K562 (cell line): ENCODE data around the gene ZNF761. TPM values are rescaled to one million over a fixed set of nuclear protein-coding genes. Genes with fewer than 3 reads are reported as not detected.
A peak's percentile ranks its signal among the peaks of the same experiment; 100 is the strongest.

Experiments used
- ELF2 ChIP-seq: fragments of 250-450 bp; sonication (Bioruptor Pico); IDR thresholded peaks from 2 replicates; pipeline ENCODE4 v1.5.0; 2021; ENCODE audit warnings: mild to moderate bottlenecking
- FOXJ3 ChIP-seq: sonication (generic); formaldehyde crosslinking; IDR thresholded peaks from 2 replicates; pipeline ENCODE4 v1.4.0; 2020; ENCODE audit warnings: mild to moderate bottlenecking, missing genetic modification reagents
- MEF2D ChIP-seq: conservative IDR thresholded peaks from 2 replicates; pipeline ENCODE4 v1.6.1; 2016; ENCODE audit warnings: low read depth, missing genetic modification characterization, missing compliant biosample characterization
- NEUROD1 ChIP-seq: fragments of 150-350 bp; IDR thresholded peaks from 2 replicates; pipeline ENCODE4 v1.6.1; 2014; ENCODE audit warnings: borderline replicate concordance, low read length, low read depth; ENCODE audit not compliant: partially characterized antibody
- PHF20 ChIP-seq: fragments of 450-650 bp; IDR thresholded peaks from 2 replicates; pipeline ENCODE4 v1.6.1; 2018; ENCODE audit not compliant: partially characterized antibody
- TAF1 ChIP-seq: IDR thresholded peaks from 2 replicates; pipeline ENCODE4 v1.6.1; 2011; ENCODE audit warnings: mild to moderate bottlenecking, low read length, moderate library complexity; ENCODE audit not compliant: insufficient read depth, control insufficient read depth, severe bottlenecking; ENCODE audit errors: extremely low read depth
- polyA plus RNA-seq, 8 experiments: library from polyadenylated mRNA; depleted of rRNA in 4 of 8; stranded (reverse) in 5 of 8; unstranded in 3 of 8; fragments of >200 nt; fragmentation: Nextera tagmentation in 2 of 8; fragmentation: Illumina TruSeq in 1 of 8; extraction: Ambion mirVana in 2 of 8; extraction: Trizol in 1 of 8; gene quantifications; 2 replicates each; pipeline versions ENCODE4 v1.2.1 to v1.2.3, GENCODE V29; 2011 to 2014; ENCODE audit warnings: inconsistent platforms in 1 of 8, missing spikeins in 1 of 8
- total RNA-seq, 7 experiments: library from RNA; depleted of rRNA in 6 of 7; stranded (reverse); fragments of >200 nt in 6 of 7; fragmentation: Illumina TruSeq in 2 of 7; extraction: Trizol in 2 of 7; gene quantifications; 2 replicates each; pipeline versions ENCODE4 v1.2.1 to v1.2.3, GENCODE V29; 2011 to 2021; ENCODE audit warnings: low replicate concordance in 1 of 7
- TF ChIP-seq, protein P1 (sequence below): fragments of 450-650 bp; IDR thresholded peaks from 2 replicates; pipeline ENCODE4 v1.6.1; 2016; ENCODE audit warnings: mild to moderate bottlenecking, moderate library complexity

Gene ZNF761
- total and polyA plus RNA-seq, 9 of the 15 experiments (the other 6 are each of a cell fraction or from before 2014, with no cell fraction given): 10.3 to 30.2 (median 17.0) TPM

DNA sequence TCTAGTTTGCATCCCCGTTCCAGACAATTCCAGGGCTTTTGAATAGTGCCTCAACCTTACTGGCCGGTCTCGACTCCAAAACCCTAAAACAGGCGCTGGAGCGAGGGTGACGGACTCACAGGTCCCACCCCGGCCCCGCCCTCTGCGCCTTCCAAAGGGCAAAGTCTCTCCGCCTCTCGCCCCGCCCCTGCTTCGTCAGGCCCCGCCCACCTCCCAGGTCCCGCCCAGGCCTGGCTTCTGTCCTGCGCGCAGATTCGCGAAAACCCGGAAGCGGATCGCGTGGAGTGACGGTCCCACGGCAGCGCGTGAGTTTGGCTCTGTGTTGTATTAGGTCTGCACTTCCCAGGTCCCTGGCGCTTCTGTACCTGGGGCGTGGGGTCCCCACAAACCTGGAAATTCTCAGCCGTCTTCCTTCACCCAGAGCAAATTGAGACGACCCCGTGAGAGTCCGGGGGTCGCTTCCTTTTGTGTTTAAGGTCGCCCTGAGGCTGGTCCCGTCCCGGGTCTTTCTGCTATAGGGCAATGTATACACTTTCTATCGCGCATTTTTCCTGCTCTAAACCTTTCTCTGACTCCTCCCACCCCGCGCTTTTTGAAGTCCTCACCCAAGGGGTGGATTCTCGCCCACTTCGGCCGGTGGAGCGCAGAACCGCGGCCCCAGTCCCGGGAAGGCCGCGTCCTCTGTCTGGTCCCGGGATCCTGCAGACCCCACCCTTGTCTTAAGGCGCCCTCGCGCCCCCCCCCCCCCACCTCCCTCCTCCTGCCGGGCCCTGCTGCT is 35.9 kb downstream of the ZNF761 start, which contains the start of gene ZNF813 (continued):
- TF ChIP-seq, protein P1, sequence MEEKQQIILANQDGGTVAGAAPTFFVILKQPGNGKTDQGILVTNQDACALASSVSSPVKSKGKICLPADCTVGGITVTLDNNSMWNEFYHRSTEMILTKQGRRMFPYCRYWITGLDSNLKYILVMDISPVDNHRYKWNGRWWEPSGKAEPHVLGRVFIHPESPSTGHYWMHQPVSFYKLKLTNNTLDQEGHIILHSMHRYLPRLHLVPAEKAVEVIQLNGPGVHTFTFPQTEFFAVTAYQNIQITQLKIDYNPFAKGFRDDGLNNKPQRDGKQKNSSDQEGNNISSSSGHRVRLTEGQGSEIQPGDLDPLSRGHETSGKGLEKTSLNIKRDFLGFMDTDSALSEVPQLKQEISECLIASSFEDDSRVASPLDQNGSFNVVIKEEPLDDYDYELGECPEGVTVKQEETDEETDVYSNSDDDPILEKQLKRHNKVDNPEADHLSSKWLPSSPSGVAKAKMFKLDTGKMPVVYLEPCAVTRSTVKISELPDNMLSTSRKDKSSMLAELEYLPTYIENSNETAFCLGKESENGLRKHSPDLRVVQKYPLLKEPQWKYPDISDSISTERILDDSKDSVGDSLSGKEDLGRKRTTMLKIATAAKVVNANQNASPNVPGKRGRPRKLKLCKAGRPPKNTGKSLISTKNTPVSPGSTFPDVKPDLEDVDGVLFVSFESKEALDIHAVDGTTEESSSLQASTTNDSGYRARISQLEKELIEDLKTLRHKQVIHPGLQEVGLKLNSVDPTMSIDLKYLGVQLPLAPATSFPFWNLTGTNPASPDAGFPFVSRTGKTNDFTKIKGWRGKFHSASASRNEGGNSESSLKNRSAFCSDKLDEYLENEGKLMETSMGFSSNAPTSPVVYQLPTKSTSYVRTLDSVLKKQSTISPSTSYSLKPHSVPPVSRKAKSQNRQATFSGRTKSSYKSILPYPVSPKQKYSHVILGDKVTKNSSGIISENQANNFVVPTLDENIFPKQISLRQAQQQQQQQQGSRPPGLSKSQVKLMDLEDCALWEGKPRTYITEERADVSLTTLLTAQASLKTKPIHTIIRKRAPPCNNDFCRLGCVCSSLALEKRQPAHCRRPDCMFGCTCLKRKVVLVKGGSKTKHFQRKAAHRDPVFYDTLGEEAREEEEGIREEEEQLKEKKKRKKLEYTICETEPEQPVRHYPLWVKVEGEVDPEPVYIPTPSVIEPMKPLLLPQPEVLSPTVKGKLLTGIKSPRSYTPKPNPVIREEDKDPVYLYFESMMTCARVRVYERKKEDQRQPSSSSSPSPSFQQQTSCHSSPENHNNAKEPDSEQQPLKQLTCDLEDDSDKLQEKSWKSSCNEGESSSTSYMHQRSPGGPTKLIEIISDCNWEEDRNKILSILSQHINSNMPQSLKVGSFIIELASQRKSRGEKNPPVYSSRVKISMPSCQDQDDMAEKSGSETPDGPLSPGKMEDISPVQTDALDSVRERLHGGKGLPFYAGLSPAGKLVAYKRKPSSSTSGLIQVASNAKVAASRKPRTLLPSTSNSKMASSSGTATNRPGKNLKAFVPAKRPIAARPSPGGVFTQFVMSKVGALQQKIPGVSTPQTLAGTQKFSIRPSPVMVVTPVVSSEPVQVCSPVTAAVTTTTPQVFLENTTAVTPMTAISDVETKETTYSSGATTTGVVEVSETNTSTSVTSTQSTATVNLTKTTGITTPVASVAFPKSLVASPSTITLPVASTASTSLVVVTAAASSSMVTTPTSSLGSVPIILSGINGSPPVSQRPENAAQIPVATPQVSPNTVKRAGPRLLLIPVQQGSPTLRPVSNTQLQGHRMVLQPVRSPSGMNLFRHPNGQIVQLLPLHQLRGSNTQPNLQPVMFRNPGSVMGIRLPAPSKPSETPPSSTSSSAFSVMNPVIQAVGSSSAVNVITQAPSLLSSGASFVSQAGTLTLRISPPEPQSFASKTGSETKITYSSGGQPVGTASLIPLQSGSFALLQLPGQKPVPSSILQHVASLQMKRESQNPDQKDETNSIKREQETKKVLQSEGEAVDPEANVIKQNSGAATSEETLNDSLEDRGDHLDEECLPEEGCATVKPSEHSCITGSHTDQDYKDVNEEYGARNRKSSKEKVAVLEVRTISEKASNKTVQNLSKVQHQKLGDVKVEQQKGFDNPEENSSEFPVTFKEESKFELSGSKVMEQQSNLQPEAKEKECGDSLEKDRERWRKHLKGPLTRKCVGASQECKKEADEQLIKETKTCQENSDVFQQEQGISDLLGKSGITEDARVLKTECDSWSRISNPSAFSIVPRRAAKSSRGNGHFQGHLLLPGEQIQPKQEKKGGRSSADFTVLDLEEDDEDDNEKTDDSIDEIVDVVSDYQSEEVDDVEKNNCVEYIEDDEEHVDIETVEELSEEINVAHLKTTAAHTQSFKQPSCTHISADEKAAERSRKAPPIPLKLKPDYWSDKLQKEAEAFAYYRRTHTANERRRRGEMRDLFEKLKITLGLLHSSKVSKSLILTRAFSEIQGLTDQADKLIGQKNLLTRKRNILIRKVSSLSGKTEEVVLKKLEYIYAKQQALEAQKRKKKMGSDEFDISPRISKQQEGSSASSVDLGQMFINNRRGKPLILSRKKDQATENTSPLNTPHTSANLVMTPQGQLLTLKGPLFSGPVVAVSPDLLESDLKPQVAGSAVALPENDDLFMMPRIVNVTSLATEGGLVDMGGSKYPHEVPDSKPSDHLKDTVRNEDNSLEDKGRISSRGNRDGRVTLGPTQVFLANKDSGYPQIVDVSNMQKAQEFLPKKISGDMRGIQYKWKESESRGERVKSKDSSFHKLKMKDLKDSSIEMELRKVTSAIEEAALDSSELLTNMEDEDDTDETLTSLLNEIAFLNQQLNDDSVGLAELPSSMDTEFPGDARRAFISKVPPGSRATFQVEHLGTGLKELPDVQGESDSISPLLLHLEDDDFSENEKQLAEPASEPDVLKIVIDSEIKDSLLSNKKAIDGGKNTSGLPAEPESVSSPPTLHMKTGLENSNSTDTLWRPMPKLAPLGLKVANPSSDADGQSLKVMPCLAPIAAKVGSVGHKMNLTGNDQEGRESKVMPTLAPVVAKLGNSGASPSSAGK: peak; percentile 51
- TF ChIP-seq NEUROD1: peak; percentile 27
- TF ChIP-seq PHF20: peak; percentile 41
- TF ChIP-seq MEF2D (tag): no peak
- peak; percentile 85 for TF ChIP-seq ELF2 (CRISPR knock-in tag)
- no peak for TF ChIP-seq FOXJ3 (CRISPR knock-in tag)
- TF ChIP-seq TAF1: peak; percentile 69
